Epithelial cell of esophagus (primary cell): Measurements from ENCODE around the gene FBLN2.

Source experiments
- DNase-seq: peaks from one replicate; pipeline ENCODE4 v3.0.0; 2010; ENCODE audit warnings: low read depth
- H3K4me3 ChIP-seq: 2 replicates; pipeline ENCODE4 v1.5.1; 2011; ENCODE audit warnings: mild to moderate bottlenecking, low read length, control low read depth
- CTCF ChIP-seq: IDR thresholded peaks from 2 replicates; pipeline ENCODE4 v1.5.1; 2011; ENCODE audit warnings: low read depth, mild to moderate bottlenecking, low read length, control low read depth, inconsistent platforms; ENCODE audit not compliant: insufficient read depth; ENCODE audit errors: missing control alignments

FBLN2 gene

GRCh38 chr3:13549623-13550422 is 898 bp downstream of the FBLN2 start:
- TF ChIP-seq CTCF, result no peak
- no peak for DNase-seq
- H3K4me3 ChIP-seq, result peak overlapping the region; percentile 4

GRCh38 chr3:13550423-13550690 is 1.4 kb downstream of the FBLN2 start:
- no peak for DNase-seq
- TF ChIP-seq CTCF, result no peak
- H3K4me3 ChIP-seq, result no peak overlapping the region

GRCh38 chr3:13550791-13551360 is 2.0 kb downstream of the FBLN2 start:
- no peak for TF ChIP-seq CTCF
- DNase-seq, result no peak
- H3K4me3 ChIP-seq, result no peak overlapping the region

GRCh38 chr3:13552857-13553652 is 4.1 kb downstream of the FBLN2 start:
- no peak overlapping the region for H3K4me3 ChIP-seq
- no peak for DNase-seq
- TF ChIP-seq CTCF, result no peak

- DNase-seq, result no peak
- no peak for TF ChIP-seq CTCF
- H3K4me3 ChIP-seq, result no peak overlapping the region
Measured at GRCh38 chr3:13553686-13554085, 4.8 kb downstream of the FBLN2 start.

- TF ChIP-seq CTCF, result no peak
- DNase-seq, result no peak
- H3K4me3 ChIP-seq, result no peak overlapping the region
Measured at GRCh38 chr3:13555753-13556152, 6.8 kb downstream of the FBLN2 start.
